ENCODE results near the gene LYVE1.

DNA sequence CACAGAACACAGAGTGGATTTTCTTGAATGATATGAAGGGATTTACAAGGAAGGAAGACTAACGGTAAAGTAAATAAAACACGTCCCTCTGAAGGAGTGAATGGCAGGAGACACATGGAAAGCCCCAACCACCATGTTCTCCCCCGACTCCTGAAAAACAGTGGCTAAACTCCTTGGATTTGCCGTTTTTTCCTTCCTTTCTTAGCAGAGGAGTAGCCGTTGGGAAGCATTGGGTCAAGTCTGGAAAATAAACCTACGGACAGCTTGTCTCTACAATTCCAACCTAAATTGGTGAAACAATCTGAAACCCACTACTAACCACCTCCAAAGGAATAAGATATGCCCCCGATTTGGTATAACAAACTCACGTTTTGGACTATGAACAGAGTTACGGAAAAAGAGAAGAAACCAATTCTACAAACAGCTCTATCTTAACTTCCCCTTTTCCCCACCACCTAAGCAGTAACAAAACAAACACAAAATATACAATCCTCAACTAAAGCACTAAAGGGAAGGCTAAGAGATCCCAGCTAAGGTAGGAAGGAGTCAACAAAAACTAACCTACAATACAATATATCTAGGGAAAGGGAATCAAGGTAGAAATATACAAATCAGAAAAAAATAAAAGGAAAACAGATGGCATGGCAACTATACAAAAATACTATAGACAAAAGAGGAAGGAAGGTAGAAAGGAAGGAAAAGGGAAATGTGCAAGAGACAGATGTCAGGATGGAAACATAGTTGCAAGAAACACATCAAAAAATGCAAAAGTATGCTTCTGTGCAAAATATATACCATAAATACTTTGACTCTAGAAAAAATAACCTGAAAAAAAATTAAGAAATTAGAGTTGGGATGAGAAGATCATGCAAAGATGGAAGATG, 43.8 kb upstream of the LYVE1 start:
- TF ChIP-seq, protein P1, sequence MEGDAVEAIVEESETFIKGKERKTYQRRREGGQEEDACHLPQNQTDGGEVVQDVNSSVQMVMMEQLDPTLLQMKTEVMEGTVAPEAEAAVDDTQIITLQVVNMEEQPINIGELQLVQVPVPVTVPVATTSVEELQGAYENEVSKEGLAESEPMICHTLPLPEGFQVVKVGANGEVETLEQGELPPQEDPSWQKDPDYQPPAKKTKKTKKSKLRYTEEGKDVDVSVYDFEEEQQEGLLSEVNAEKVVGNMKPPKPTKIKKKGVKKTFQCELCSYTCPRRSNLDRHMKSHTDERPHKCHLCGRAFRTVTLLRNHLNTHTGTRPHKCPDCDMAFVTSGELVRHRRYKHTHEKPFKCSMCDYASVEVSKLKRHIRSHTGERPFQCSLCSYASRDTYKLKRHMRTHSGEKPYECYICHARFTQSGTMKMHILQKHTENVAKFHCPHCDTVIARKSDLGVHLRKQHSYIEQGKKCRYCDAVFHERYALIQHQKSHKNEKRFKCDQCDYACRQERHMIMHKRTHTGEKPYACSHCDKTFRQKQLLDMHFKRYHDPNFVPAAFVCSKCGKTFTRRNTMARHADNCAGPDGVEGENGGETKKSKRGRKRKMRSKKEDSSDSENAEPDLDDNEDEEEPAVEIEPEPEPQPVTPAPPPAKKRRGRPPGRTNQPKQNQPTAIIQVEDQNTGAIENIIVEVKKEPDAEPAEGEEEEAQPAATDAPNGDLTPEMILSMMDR (IDR thresholded peaks at IDR 0.05) = no peak
- TF ChIP-seq, protein P2, sequence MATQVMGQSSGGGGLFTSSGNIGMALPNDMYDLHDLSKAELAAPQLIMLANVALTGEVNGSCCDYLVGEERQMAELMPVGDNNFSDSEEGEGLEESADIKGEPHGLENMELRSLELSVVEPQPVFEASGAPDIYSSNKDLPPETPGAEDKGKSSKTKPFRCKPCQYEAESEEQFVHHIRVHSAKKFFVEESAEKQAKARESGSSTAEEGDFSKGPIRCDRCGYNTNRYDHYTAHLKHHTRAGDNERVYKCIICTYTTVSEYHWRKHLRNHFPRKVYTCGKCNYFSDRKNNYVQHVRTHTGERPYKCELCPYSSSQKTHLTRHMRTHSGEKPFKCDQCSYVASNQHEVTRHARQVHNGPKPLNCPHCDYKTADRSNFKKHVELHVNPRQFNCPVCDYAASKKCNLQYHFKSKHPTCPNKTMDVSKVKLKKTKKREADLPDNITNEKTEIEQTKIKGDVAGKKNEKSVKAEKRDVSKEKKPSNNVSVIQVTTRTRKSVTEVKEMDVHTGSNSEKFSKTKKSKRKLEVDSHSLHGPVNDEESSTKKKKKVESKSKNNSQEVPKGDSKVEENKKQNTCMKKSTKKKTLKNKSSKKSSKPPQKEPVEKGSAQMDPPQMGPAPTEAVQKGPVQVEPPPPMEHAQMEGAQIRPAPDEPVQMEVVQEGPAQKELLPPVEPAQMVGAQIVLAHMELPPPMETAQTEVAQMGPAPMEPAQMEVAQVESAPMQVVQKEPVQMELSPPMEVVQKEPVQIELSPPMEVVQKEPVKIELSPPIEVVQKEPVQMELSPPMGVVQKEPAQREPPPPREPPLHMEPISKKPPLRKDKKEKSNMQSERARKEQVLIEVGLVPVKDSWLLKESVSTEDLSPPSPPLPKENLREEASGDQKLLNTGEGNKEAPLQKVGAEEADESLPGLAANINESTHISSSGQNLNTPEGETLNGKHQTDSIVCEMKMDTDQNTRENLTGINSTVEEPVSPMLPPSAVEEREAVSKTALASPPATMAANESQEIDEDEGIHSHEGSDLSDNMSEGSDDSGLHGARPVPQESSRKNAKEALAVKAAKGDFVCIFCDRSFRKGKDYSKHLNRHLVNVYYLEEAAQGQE (IDR thresholded peaks at IDR 0.05; ENCODE audit: insufficient read depth in 1 of 2, low read depth in 2 of 2, low read length in 1 of 2) = no peak
- no peak for TF ChIP-seq TCF7L2 (IDR thresholded peaks at IDR 0.05; ENCODE audit: low read depth, low read length)
